OCI-LY7 (cell line): ENCODE measurements around the gene APBA1. TPM values are rescaled to one million over a fixed set of nuclear protein-coding genes. Genes with fewer than 3 reads are reported as not detected.

Source experiments
- BruUV-seq: library from RNA; stranded (reverse); fragments of 400-500 nt; replicated peaks from 2 replicates; lab custom pipeline; 2021; lab: Mats Ljungman, UMichigan
- CTCF ChIA-PET: fragments of 300-600 bp; sonication (Branson Sonifier 250); formaldehyde crosslinking; loops from one replicate; lab custom pipeline; 2022; ENCODE audit warnings: antibody characterized with exemption; ENCODE audit not compliant: unreplicated experiment; lab: Charles Lee
- POLR2A ChIA-PET: fragments of 300-600 bp; sonication (Branson Sonifier 250); formaldehyde crosslinking; loops from one replicate; lab custom pipeline; 2022; ENCODE audit warnings: antibody characterized with exemption; lab: Charles Lee
- DNase-seq: peaks from one replicate; pipeline ENCODE4 v3.0.0-alpha.2; 2015; ENCODE audit warnings: low spot score
- H2AFZ ChIP-seq: fragments of 200-600 bp; sonication (generic), shearing (Covaris generic); 2 replicates; pipeline ENCODE4 v1.6.1; 2014; ENCODE audit warnings: mild to moderate bottlenecking, antibody characterized with exemption, low read length, moderate library complexity
- H3K27ac ChIP-seq: fragments of 200-600 bp; sonication (generic); 2 replicates; pipeline ENCODE4 v1.5.1; 2014; ENCODE audit warnings: mixed run types, low read depth, mild to moderate bottlenecking, moderate library complexity, low read length, inconsistent platforms; ENCODE audit not compliant: poor library complexity, severe bottlenecking
- H3K36me3 ChIP-seq: fragments of 200-600 bp; sonication (generic); 2 replicates; pipeline ENCODE4 v1.6.1; 2014; ENCODE audit warnings: mild to moderate bottlenecking, antibody characterized with exemption, low read length, moderate library complexity, mixed read lengths; ENCODE audit not compliant: insufficient read depth
- H3K4me1 ChIP-seq: fragments of 200-600 bp; sonication (generic); 2 replicates; pipeline ENCODE4 v1.5.1; 2014; ENCODE audit warnings: mild to moderate bottlenecking, low read length; ENCODE audit not compliant: insufficient read depth, poor library complexity, severe bottlenecking
- H3K4me2 ChIP-seq: fragments of 200-600 bp; sonication (generic); 2 replicates; pipeline ENCODE4 v1.6.1; 2014; ENCODE audit warnings: mild to moderate bottlenecking, low read length
- H3K4me3 ChIP-seq: fragments of 200-600 bp; sonication (generic); 2 replicates; pipeline ENCODE4 v1.5.1; 2014; ENCODE audit warnings: mild to moderate bottlenecking, low read depth, low read length; ENCODE audit not compliant: poor library complexity, severe bottlenecking
- H3K79me2 ChIP-seq: fragments of 200-600 bp; sonication (generic); 2 replicates; pipeline ENCODE4 v1.6.1; 2016; ENCODE audit warnings: low read depth, mild to moderate bottlenecking, low read length, moderate library complexity, mixed read lengths; ENCODE audit not compliant: insufficient read depth
- H3K9me2 ChIP-seq: fragments of 200-600 bp; sonication (generic); 2 replicates; pipeline ENCODE4 v1.6.1; 2016; ENCODE audit warnings: mild to moderate bottlenecking, low read length, mixed read lengths; ENCODE audit not compliant: insufficient read depth
- H3K9me3 ChIP-seq: fragments of 200-600 bp; sonication (generic); 2 replicates; pipeline ENCODE4 v1.6.1; 2014; ENCODE audit warnings: mild to moderate bottlenecking, mixed run types, low read length, mixed read lengths
- H4K20me1 ChIP-seq: fragments of 200-600 bp; sonication (generic); 2 replicates; pipeline ENCODE4 v1.6.1; 2014; ENCODE audit warnings: mild to moderate bottlenecking, antibody characterized with exemption, low read length, moderate library complexity, mixed read lengths; ENCODE audit not compliant: insufficient read depth
- CTCF ChIP-seq: fragments of 200-600 bp; sonication (generic); conservative IDR thresholded peaks from 2 replicates; pipeline ENCODE4 v1.5.1; 2014; ENCODE audit warnings: mild to moderate bottlenecking, antibody characterized with exemption, low read length, moderate library complexity, mixed read lengths
- EZH2phosphoT487 ChIP-seq: fragments of 200-600 bp; sonication (generic); IDR thresholded peaks from 2 replicates; pipeline ENCODE4 v1.6.1; 2018; ENCODE audit warnings: low read depth, borderline replicate concordance, mild to moderate bottlenecking, mixed run types, antibody characterized with exemption, low read length, moderate library complexity, mixed read lengths
- intact Hi-C: fragments of 100-400 bp; cut with micrococcal nuclease; formaldehyde crosslinking; loops from one replicate; pipeline ENCODE4 v1.10.0; 2022; ENCODE audit not compliant: unreplicated experiment
- total RNA-seq, 2 experiments: library from RNA; depleted of rRNA in 1 of 2; stranded (reverse); fragments of >200 nt in 1 of 2; shearing (Covaris generic) in 1 of 2; gene quantifications; 2 replicates each; pipeline ENCODE4 v1.2.3, GENCODE V29; 2014 to 2022

APBA1 gene
- total RNA-seq, 2 experiments from 2014 or later: not detected

DNA sequence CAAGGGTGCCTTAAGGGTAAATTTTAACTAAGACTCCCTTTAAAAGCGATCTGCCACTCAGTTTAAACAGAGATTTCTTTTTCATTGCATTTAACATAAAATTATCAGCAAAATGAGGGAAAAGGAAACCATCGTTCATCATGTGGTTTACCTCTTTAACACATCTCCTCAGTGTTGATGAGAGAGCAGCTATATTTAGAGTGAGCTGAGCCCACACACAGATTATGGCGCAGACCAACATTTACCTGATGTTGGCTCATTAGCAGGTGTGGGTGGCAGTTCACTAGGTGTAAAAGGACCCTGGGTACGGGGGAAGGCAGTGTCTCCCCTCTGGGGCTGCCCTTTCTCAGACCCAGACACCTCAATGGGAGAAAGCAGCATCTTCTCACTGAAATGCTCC lies 197.3 kb downstream of the APBA1 start:
- no peak overlapping the region for H3K4me3 ChIP-seq
- TF ChIP-seq CTCF (no peak), EZH2phosphoT487 (no peak)
- H3K4me1 ChIP-seq: no peaks in the 10 kb centered on the region
- ChIA-PET POLR2A (no interaction called here), CTCF (no interaction called here)
- H3K79me2 ChIP-seq: no peaks in the 10 kb centered on the region
- H3K9me3 ChIP-seq: no peaks in the 10 kb centered on the region
- H4K20me1 ChIP-seq: no peaks in the 10 kb centered on the region
- H2AFZ ChIP-seq: no peak overlapping the region
- H3K4me2 ChIP-seq: no peak overlapping the region
- no peaks in the 10 kb centered on the region for H3K9me2 ChIP-seq
- DNase-seq: no peak
- H3K27ac ChIP-seq: no peak overlapping the region
- no TSS peak for BruUV-seq
- H3K36me3 ChIP-seq: no peaks in the 10 kb centered on the region
- intact Hi-C loops: no loop called here

DNA sequence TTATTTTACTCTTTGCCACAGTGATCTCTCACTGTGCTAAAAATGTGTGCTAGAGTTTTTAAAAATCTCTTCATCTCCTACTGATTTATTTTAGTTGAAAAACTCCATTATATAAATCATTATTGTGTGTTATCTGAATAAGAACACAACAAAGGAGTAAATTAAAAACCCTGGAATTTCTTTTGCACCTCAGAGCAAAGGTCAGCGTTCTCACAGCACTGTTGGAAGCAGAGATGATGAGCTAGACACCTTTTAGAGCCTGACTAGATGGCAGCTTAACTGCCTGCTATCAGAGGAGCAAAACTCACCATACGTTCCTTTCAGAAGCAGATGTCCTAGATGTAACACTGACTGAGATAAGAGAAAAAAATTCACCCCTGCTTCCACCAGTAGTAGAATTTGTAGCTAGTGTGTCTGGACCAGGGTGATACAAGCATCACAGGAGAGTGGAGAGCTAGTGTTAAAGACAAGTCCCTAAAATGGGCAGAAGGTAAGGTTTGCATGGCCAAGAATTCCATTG lies 200.0 kb downstream of the APBA1 start:
- TF ChIP-seq CTCF (no peak), EZH2phosphoT487 (no peak)
- H3K79me2 ChIP-seq: no peaks in the 10 kb centered on the region
- no peaks in the 10 kb centered on the region for H3K4me1 ChIP-seq
- no peaks in the 10 kb centered on the region for H3K36me3 ChIP-seq
- intact Hi-C loops: no loop called here
- H3K4me2 ChIP-seq: no peak overlapping the region
- CTCF ChIA-PET: no interaction called here
- H4K20me1 ChIP-seq: no peaks in the 10 kb centered on the region
- no peak overlapping the region for H3K27ac ChIP-seq
- no TSS peak for BruUV-seq
- H3K9me2 ChIP-seq: no peaks in the 10 kb centered on the region
- H2AFZ ChIP-seq: no peak overlapping the region
- no peaks in the 10 kb centered on the region for H3K9me3 ChIP-seq
- no peak overlapping the region for H3K4me3 ChIP-seq
- POLR2A ChIA-PET: no interaction called here
- no peak for DNase-seq

GRCh38 chr9:69471433-69471832 lies 200.7 kb downstream of the APBA1 start:
- no peak for TF ChIP-seq CTCF
- TF ChIP-seq EZH2phosphoT487: no peak
- BruUV-seq: no TSS peak
- Histone ChIP-seq H3K79me2 (no peaks in the 10 kb centered on the region), H3K27ac (no peak overlapping the region), H3K9me3 (no peaks in the 10 kb centered on the region), H4K20me1 (no peaks in the 10 kb centered on the region), H3K4me3 (no peak overlapping the region), H3K4me2 (no peak overlapping the region), H2AFZ (no peak overlapping the region), H3K4me1 (no peaks in the 10 kb centered on the region), H3K36me3 (no peaks in the 10 kb centered on the region), H3K9me2 (no peaks in the 10 kb centered on the region)
- POLR2A ChIA-PET: no interaction called here
- intact Hi-C loops: no loop called here
- DNase-seq: no peak
- CTCF ChIA-PET: no interaction called here
